Skeletal muscle cell (primary cell): ENCODE data around the gene ZNF816.
"Not testable (repeated sequence)": the region's sequence is repeated elsewhere in the genome, so short reads cannot be mapped to it uniquely, and the experiment has no call there.

Experiments used
- DNase-seq: peaks from one replicate; pipeline ENCODE4 v3.0.0-alpha.2; 2010; ENCODE audit warnings: low read depth
- H3K4me3 ChIP-seq: 2 replicates; pipeline ENCODE4 v1.5.1; 2011; ENCODE audit warnings: low read depth, mild to moderate bottlenecking, control low read depth, low read length, moderate library complexity

The ZNF816 gene

DNA sequence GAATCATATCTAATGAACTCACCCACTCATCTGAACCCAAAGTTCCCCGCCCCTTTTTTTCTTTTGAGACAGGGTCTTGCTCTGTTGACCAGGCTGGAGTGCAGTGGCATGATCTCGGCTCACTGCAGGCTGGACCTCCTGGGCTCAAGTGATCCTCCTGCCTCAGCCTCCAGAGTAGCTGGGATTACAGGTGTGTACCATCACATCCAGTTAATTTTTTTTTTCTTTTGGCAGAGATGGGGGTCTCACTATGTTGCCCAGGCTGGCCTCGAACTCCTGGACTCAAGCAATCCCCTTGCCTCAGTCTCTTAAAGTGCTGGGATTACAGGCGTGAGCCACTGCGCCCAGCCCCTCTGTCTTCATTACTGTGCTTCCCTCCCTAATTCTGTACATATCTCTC, 21.8 kb downstream of the ZNF816 start:
- not testable (repeated sequence) for DNase-seq, H3K4me3 ChIP-seq

DNA sequence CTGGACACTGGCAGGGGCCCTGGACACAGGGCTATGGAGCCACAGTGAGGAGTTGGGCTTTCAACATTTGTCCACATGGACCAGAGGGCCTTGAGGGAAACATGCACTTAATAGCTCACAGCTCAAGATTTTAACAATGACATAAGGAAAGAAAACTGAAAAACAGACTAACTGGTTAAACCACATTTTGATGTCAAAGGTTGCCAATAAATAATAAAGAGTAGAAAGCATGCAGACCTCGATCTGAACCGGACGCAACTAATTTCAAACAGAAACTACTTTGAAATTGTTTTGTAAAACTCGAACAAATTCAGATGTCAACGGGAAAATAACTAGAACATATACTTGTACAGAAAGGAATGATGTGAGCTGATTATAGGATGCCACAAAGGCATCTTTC, 23.9 kb downstream of the ZNF816 start:
- H3K4me3 ChIP-seq: no peak overlapping the region
- no peak for DNase-seq

DNA sequence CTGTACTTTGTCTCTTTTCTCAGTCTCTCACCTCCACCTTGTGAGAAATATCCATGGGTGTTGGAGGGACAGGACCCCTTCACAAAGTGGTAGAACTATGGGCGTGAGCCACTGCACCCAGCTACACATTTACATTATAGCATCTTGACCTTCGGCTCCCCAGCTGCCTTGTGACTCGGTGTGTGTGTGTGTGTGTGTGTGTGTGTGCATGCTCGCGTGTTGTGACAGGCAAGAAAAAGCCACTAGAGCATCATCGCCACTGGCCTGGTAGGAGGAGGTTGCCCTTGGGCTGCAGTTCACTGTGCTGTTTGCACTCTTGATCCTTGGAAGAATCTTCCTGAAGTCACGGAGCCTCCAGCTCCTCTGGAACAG, 25.7 kb downstream of the ZNF816 start:
- no peak overlapping the region for H3K4me3 ChIP-seq
- no peak for DNase-seq

DNA sequence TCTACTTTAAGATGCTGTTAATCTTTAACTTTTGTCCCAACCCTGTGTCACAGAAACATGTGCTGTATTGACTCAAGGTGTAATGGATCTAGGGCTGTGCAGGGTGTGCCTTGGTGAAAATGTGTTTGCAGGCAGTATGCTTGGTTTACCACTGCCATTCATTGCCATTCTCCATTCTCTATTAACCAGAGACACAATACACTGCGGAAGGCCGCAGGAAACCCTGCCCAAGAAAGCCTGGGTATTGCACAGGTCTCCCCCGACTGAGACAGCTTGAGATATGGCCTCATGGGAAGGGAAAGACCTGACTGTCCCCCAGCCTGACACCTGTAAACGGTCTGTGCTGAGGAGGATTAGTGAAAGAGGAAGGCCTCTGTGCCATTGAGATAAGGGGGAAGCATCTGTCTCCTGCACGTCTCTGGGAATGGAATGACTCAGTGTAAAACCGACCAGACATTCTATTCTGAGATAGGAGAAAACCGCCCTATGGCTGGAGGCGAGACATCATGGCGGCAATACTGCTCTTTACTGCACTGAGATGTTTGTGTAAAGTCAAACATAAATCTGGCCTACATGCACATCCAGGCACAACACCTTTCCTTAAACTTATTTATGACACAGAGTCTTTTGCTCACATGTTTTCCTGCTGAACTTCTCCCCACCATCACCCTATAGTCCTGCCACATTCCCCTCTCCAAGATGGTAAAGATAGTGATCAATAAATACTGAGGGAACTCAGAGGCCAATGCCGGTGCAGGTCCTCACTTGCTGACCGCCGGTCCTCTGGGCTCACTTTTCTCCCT, 26.3 kb downstream of the ZNF816 start:
- H3K4me3 ChIP-seq: no peak overlapping the region
- no peak for DNase-seq

DNA sequence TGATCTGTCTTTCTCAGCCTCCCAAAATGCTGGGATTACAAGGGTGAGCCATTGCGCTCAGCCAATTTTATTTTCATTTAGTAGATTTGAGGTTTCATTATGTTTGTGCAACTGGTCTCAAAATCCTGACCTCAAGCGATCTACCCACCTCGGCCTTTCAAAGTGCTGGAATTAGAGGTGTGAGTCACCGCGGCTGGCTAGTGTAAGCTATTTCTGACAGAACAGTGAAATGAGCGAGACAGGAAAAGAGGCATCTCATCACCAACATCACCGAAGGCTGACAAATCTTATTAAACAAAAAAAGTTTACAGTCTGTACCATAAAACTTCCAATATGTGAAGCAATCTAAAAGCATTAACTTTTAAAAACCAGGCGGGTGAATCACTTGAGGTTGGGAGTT, 27.2 kb downstream of the ZNF816 start:
- DNase-seq: no peak
- H3K4me3 ChIP-seq: no peak overlapping the region

DNA sequence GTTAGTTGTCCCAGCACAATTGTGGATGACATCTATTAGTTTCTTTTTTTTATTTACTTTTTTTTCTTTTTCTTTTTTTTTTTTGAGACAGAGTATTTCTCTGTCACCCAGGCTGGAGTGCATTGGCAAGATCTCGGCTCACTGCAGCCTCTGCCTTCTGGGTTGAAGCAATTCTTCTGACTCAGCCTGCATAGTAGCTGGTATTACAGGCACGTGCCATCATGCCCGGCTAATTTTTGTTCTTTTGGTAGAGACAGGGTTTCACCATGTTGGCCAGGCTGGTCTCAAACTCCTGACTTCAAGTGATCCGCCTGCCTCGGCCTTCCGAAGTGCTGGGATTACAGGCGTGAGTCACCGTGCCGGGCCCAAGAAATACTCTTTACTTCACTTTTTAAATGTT, 38.0 kb downstream of the ZNF816 start:
- H3K4me3 ChIP-seq, DNase-seq: not testable (repeated sequence)

DNA sequence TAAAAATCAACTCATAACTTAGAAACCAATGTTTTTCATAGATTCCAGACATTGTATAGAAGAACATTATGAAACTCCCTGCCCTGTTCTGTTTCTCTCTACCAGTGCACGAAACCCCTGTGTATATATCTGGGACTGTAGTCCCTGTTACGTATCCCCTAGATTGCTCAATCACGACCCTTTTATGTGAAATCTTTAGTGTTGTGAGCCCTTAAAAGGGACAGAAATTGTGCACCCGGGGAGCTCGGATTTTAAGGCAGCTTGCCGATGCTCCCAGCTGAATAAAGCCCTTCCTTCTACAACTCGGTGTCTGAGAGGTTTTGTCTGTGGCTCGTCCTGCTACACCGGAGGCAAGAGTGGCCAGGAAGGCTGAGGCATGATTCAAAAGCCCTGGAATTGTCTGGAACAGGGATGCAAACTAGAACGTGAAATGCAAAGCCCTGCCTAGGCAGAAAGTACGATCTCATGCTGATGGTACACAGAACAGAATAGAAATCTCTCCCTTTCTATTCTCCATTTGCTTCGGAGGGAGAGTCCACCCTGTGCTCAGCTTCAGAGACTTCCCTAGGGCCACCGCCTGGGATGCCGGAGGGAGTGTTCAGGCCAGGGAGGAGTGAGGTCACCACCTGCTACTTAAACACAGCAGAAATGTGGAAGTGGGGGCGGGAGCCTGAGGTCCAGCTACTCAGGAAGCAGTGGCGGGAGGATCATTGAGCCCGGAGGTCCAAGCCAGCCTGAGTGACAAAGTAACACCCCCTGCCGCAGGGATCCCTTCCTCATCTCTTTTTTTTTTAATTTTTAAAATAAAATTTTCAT, 38.7 kb downstream of the ZNF816 start:
- peak overlapping the region; percentile 77 for H3K4me3 ChIP-seq
- DNase-seq: no peak

DNA sequence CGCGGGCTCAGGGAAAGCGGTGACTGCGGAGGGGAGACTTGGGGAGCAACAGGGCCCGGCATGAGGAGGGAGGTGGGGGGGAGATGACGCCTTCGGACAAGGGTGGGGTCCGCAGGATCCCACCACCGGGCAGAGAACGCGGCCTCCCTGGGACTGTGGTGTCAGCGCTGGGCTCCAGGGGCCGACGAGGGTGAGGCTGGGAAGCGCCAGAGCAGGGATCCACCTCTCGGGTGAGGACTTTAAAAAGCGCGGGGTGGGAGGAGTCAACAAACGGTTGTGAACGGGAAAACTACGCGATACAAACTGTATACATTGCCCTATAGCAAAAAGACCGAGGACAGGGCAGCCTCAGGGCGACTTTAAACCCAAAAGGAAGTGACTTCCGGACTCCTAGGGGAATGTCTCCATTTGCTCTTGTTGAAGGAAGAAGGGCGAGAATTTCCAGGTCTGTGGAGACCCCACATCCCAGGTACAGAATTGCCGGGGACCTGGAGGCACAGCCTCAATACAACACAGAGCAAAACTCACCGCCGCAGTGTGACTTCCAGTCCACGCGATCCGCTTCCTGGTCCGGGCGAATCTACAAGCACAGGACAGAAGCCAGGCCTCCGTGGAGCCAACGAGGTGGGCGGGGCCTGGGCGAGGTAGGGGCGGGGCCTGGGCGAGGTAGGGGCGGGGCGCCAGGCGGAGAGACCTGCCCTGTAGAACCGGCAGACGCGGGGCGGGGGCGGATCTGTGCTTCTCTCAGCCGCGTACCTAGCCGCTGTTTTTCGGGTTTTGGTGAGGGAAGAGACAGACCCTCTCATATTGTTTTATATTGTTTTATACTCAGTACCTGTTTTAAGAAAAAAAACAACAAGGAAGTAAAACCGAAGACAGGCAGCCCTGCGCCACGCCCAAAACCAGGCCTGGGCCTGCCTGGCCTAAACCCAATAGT, 39.6 kb downstream of the ZNF816 start, which contains the start of gene ZNF888:
Gene ZNF888, minus strand, starts transcription at position 588 of the 937 bp plus-strand sequence. CDS start 5,555 bp downstream, outside the sequence.
- DNase-seq: peak; percentile 32
- H3K4me3 ChIP-seq: peak within 1 kb of the TSS; percentile 77

DNA sequence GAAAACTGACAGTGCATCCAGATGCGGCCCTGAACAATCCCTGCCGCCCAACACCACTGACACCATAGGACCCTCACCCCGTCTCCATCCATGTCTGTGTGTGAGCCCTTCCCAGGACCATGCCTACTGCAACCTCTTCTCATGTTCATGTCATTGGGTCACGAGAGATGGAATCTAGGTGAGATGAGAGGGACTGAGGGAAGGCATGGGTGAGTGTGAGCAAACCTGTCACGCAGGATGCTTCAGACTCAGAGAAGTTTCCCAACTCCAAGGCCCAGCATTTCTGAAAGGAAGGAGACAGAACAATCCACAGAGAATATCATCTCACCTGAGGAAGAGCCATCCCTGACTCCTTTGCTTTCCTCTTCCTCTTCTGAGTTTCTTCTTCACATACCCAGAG, 45.1 kb downstream of the ZNF816 start:
- no peak for DNase-seq
- H3K4me3 ChIP-seq: no peak overlapping the region

DNA sequence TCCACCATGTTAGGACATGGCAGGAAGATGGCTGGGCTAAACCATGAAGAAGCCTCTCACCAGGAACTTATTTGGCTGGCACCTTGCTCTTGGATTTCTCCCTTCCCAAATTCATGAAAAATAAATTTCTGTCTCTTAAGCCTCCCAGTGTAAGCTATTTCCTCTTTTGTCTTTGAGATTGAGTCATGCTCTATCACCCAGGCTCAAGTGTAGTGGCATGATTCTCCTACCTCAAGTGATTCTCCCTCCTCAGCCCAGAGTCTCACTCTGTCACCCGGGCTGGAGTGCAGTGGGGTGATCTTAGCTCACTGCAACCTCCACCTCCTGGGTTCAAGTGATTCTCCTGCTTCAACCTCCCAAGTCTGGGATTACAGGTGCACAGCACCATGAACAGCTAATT, 52.0 kb downstream of the ZNF816 start:
- H3K4me3 ChIP-seq: no peak overlapping the region
- DNase-seq: no peak

DNA sequence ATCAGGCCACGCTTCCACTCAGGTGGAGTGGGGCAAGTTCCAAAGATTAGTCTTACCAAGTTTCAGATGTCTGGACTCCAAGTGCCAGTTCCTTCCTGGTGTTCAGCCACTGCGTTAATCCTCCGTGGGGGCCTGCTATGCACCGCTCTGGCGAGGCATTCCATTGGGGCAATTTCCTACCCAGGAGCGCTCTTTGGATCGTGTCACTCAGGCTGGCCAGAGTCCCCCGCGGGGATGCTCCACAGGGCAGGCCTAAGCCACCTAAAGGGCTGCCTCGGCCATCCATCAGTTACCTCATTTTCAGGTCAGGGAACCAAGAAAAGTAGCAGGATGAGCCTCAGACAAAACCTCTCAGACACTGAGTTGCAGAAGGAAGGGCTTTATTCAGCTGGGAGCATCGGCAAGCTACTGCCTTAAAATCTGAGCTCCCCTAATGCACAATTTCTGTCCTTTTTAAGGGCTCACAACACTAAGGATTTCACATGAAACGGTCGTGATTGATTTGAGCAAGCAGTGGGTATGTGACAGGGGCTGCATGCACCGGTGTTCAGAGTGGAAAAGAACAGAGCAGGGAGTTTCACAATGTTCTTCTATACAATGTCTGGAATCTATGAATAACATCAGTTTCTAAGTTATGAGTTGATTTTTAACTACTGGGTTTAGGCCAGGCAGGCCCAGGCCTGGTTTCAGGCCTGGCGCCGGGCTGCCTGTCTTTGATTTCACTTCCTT, 58.5 kb downstream of the ZNF816 start:
- not testable (repeated sequence) for DNase-seq, H3K4me3 ChIP-seq

DNA sequence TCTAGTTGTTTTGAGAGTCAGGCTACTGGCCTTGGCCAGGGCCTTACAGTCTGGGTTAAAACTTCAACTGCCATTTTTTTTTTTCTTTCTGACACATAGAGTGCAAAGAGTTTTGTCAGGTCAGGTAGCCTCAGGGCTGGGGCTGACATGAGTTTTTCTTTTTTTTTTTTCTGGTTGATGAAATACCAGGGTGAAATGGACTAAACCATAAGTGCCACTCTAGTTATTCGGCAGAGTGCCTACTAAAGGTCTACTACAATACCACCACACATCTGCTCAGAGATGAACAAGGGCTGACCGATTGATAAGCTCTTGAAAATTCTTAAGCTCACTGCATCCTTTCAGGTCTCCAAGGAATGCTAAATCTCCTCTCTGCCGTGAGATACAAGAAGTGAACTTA, 60.8 kb downstream of the ZNF816 start:
- DNase-seq: no peak
- H3K4me3 ChIP-seq: no peak overlapping the region
